ENCODE results near the gene SPRR1A. TPM values are rescaled to one million over a fixed set of nuclear protein-coding genes. Genes with fewer than 3 reads are reported as not detected.

The SPRR1A gene
- total RNA-seq, 1 donor from 2014 or later = not detected

GRCh38 chr1:152995842-152996241 is 12.0 kb downstream of the SPRR1A start:
- DNase-seq (ENCODE audit: low spot score) = no peak
- Mint-ChIP-seq H3K27ac (ENCODE audit: unreplicated experiment) (no peak overlapping the region), H3K4me3 (ENCODE audit: unreplicated experiment) (no peak overlapping the region), H3K4me1 (ENCODE audit: low read depth) (no peaks in the 10 kb centered on the region), H3K27me3 (ENCODE audit: low read depth) (no peaks in the 10 kb centered on the region), H3K9me3 (ENCODE audit: low read depth) (peaks cover 15% of the 10 kb centered on the region), H3K36me3 (ENCODE audit: low read depth) (no peaks in the 10 kb centered on the region)
- no peak for TF ChIP-seq CTCF (IDR thresholded peaks at IDR 0.05)

- no peak for DNase-seq (ENCODE audit: low spot score)
- no peak for TF ChIP-seq CTCF (IDR thresholded peaks at IDR 0.05)
- no peak overlapping the region for H3K4me3 Mint-ChIP-seq (ENCODE audit: unreplicated experiment)
- peaks cover 15% of the 10 kb centered on the region for H3K9me3 Mint-ChIP-seq (ENCODE audit: low read depth)
- H3K27ac Mint-ChIP-seq (ENCODE audit: unreplicated experiment) = no peak overlapping the region
- H3K4me1 Mint-ChIP-seq (ENCODE audit: low read depth) = no peaks in the 10 kb centered on the region
- H3K27me3 Mint-ChIP-seq (ENCODE audit: low read depth) = no peaks in the 10 kb centered on the region
- H3K36me3 Mint-ChIP-seq (ENCODE audit: low read depth) = no peaks in the 10 kb centered on the region
Measured at GRCh38 chr1:152996633-152997400, 12.9 kb downstream of the SPRR1A start.

GRCh38 chr1:152997901-152998300 is 14.0 kb downstream of the SPRR1A start:
- no peak overlapping the region for H3K4me3 Mint-ChIP-seq (ENCODE audit: unreplicated experiment)

GRCh38 chr1:152998476-152998875 is 14.6 kb downstream of the SPRR1A start:
- H3K27ac Mint-ChIP-seq (ENCODE audit: unreplicated experiment) = no peak overlapping the region
- no peaks in the 10 kb centered on the region for H3K27me3 Mint-ChIP-seq (ENCODE audit: low read depth)
- H3K4me3 Mint-ChIP-seq (ENCODE audit: unreplicated experiment) = no peak overlapping the region
- no peaks in the 10 kb centered on the region for H3K4me1 Mint-ChIP-seq (ENCODE audit: low read depth)
- TF ChIP-seq CTCF (IDR thresholded peaks at IDR 0.05) = no peak
- H3K36me3 Mint-ChIP-seq (ENCODE audit: low read depth) = no peaks in the 10 kb centered on the region
- no peak for DNase-seq (ENCODE audit: low spot score)
- peaks cover 20% of the 10 kb centered on the region for H3K9me3 Mint-ChIP-seq (ENCODE audit: low read depth)

More at GRCh38 chr1:152997901-152998300, 14.0 kb downstream of the SPRR1A start:
- no peak for DNase-seq (ENCODE audit: low spot score)
- Mint-ChIP-seq H3K27ac (ENCODE audit: unreplicated experiment) (no peak overlapping the region), H3K36me3 (ENCODE audit: low read depth) (no peaks in the 10 kb centered on the region), H3K27me3 (ENCODE audit: low read depth) (no peaks in the 10 kb centered on the region), H3K9me3 (ENCODE audit: low read depth) (peaks cover 19% of the 10 kb centered on the region), H3K4me1 (ENCODE audit: low read depth) (no peaks in the 10 kb centered on the region)
- TF ChIP-seq CTCF (IDR thresholded peaks at IDR 0.05) = no peak

GRCh38 chr1:152999818-153000217 is 15.9 kb downstream of the SPRR1A start:
- no peaks in the 10 kb centered on the region for H3K27me3 Mint-ChIP-seq (ENCODE audit: low read depth)
- no peak for TF ChIP-seq CTCF (IDR thresholded peaks at IDR 0.05)
- H3K27ac Mint-ChIP-seq (ENCODE audit: unreplicated experiment) = no peak overlapping the region
- H3K9me3 Mint-ChIP-seq (ENCODE audit: low read depth) = peaks cover 17% of the 10 kb centered on the region
- H3K36me3 Mint-ChIP-seq (ENCODE audit: low read depth) = no peaks in the 10 kb centered on the region
- no peak overlapping the region for H3K4me3 Mint-ChIP-seq (ENCODE audit: unreplicated experiment)
- DNase-seq (ENCODE audit: low spot score) = no peak
- no peaks in the 10 kb centered on the region for H3K4me1 Mint-ChIP-seq (ENCODE audit: low read depth)
